SK-N-SH (cell line): Measurements from ENCODE around the gene UBE2G2.

Source experiments
- EP300 ChIP-seq, 2 experiments: IDR thresholded peaks; 2 replicates each; pipeline versions ENCODE4 v1.4.0 to v1.6.1; 2012; ENCODE audit warnings: borderline replicate concordance in 1 of 2, low read depth in 1 of 2, low read length in 1 of 2
- FOXJ3 ChIP-seq: sonication (generic); formaldehyde crosslinking; IDR thresholded peaks from 2 replicates; pipeline ENCODE4 v1.5.1; 2020; ENCODE audit warnings: mild to moderate bottlenecking, missing genetic modification reagents
- FOXM1 ChIP-seq: IDR thresholded peaks from 2 replicates; pipeline ENCODE4 v1.4.0; 2012; ENCODE audit warnings: low read depth, mild to moderate bottlenecking
- GATA2 ChIP-seq: sonication (generic); formaldehyde crosslinking; IDR thresholded peaks from 2 replicates; pipeline ENCODE4 v1.5.0; 2020; ENCODE audit warnings: mild to moderate bottlenecking, missing genetic modification reagents
- NRF1 ChIP-seq: IDR thresholded peaks from 2 replicates; pipeline ENCODE4 v1.6.1; 2012; ENCODE audit warnings: low read depth, mild to moderate bottlenecking, low read length
- POLR2AphosphoS5 ChIP-seq: IDR thresholded peaks from 2 replicates; pipeline ENCODE4 v1.6.1; 2012; ENCODE audit warnings: low read depth, low read length
- RAD21 ChIP-seq: IDR thresholded peaks from 2 replicates; pipeline ENCODE4 v1.6.1; 2012; ENCODE audit warnings: mild to moderate bottlenecking, low read length
- RCOR1 ChIP-seq: fragments of 150-350 bp; IDR thresholded peaks from 2 replicates; pipeline ENCODE4 v1.6.1; 2017; ENCODE audit warnings: antibody characterized with exemption, low read length
- TAF1 ChIP-seq: IDR thresholded peaks from 2 replicates; pipeline ENCODE4 v1.6.1; 2012; ENCODE audit warnings: low read depth, mild to moderate bottlenecking, low read length, moderate library complexity, borderline replicate concordance
- TEAD4 ChIP-seq: IDR thresholded peaks from 2 replicates; pipeline ENCODE4 v1.4.0; 2012; ENCODE audit warnings: mild to moderate bottlenecking, borderline replicate concordance; ENCODE audit not compliant: insufficient read depth
- TF ChIP-seq, protein P1 (sequence below): fragments of 200-600 bp; sonication (generic); IDR thresholded peaks from 2 replicates; pipeline ENCODE4 v1.6.1; 2017; ENCODE audit warnings: antibody characterized with exemption, mild to moderate bottlenecking, moderate library complexity
- TF ChIP-seq, protein P2 (sequence below): IDR thresholded peaks from 2 replicates; pipeline ENCODE4 v1.4.0; 2012; ENCODE audit warnings: low read depth, borderline replicate concordance
- TF ChIP-seq, protein P3 (sequence below): fragments of 150-350 bp; IDR thresholded peaks from 2 replicates; pipeline ENCODE4 v1.6.1; 2017; ENCODE audit warnings: antibody characterized with exemption, low read length, low read depth, borderline replicate concordance

DNA sequence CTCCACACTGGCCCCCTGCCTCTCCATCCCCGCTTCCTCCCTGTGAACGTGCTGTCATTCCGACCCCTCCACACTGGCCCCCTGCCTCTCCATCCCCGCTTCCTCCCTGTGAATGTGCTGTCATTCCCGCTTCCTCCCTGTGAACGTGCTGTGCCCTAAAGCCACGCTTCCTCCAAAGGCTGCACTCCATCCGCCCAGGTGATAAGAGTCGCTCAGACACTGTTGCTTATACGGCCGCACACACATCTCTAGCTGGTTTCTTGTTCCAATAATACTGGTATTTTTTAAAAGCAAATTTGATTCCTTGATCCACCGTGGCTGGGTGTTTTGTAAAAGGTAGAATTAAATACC, 51.0 kb downstream of the UBE2G2 start:
- TF ChIP-seq, protein P1, sequence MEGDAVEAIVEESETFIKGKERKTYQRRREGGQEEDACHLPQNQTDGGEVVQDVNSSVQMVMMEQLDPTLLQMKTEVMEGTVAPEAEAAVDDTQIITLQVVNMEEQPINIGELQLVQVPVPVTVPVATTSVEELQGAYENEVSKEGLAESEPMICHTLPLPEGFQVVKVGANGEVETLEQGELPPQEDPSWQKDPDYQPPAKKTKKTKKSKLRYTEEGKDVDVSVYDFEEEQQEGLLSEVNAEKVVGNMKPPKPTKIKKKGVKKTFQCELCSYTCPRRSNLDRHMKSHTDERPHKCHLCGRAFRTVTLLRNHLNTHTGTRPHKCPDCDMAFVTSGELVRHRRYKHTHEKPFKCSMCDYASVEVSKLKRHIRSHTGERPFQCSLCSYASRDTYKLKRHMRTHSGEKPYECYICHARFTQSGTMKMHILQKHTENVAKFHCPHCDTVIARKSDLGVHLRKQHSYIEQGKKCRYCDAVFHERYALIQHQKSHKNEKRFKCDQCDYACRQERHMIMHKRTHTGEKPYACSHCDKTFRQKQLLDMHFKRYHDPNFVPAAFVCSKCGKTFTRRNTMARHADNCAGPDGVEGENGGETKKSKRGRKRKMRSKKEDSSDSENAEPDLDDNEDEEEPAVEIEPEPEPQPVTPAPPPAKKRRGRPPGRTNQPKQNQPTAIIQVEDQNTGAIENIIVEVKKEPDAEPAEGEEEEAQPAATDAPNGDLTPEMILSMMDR = no peak
- no peak for TF ChIP-seq FOXM1
- TF ChIP-seq GATA2 (CRISPR knock-in tag) = no peak
- TF ChIP-seq EP300 (IDR thresholded peaks at IDR 0.05; ENCODE audit: borderline replicate concordance in 1 of 2, low read depth in 1 of 2, low read length in 1 of 2) = no peak
- TF ChIP-seq RCOR1 = no peak
- TF ChIP-seq, protein P2, sequence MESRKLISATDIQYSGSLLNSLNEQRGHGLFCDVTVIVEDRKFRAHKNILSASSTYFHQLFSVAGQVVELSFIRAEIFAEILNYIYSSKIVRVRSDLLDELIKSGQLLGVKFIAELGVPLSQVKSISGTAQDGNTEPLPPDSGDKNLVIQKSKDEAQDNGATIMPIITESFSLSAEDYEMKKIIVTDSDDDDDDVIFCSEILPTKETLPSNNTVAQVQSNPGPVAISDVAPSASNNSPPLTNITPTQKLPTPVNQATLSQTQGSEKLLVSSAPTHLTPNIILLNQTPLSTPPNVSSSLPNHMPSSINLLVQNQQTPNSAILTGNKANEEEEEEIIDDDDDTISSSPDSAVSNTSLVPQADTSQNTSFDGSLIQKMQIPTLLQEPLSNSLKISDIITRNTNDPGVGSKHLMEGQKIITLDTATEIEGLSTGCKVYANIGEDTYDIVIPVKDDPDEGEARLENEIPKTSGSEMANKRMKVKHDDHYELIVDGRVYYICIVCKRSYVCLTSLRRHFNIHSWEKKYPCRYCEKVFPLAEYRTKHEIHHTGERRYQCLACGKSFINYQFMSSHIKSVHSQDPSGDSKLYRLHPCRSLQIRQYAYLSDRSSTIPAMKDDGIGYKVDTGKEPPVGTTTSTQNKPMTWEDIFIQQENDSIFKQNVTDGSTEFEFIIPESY = no peak
- TF ChIP-seq POLR2AphosphoS5 = no peak
- TF ChIP-seq, protein P3, sequence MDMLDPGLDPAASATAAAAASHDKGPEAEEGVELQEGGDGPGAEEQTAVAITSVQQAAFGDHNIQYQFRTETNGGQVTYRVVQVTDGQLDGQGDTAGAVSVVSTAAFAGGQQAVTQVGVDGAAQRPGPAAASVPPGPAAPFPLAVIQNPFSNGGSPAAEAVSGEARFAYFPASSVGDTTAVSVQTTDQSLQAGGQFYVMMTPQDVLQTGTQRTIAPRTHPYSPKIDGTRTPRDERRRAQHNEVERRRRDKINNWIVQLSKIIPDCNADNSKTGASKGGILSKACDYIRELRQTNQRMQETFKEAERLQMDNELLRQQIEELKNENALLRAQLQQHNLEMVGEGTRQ = no peak
- no peak for TF ChIP-seq NRF1
- no peak for TF ChIP-seq TEAD4
- TF ChIP-seq TAF1 = no peak
- TF ChIP-seq FOXJ3 = no peak
- TF ChIP-seq RAD21 = no peak
